ENCODE measurements around the gene SLC30A7. TPM values are rescaled to one million over a fixed set of nuclear protein-coding genes. Genes with fewer than 3 reads are reported as not detected.

Gene SLC30A7
- total RNA-seq, 1 donor from 2014 or later: 56.6 TPM

- Mint-ChIP-seq H3K36me3 (ENCODE audit: low read depth, unreplicated experiment) (peaks cover 26% of the 10 kb centered on the region), H3K4me3 (ENCODE audit: unreplicated experiment) (no peak overlapping the region), H3K27ac (ENCODE audit: unreplicated experiment) (no peak overlapping the region), H3K27me3 (ENCODE audit: low read depth, unreplicated experiment) (no peaks in the 10 kb centered on the region), H3K9me3 (ENCODE audit: unreplicated experiment) (no peaks in the 10 kb centered on the region), H3K4me1 (ENCODE audit: low read depth, unreplicated experiment) (no peaks in the 10 kb centered on the region)
- Histone ChIP-seq H3K4me1 (ENCODE audit: insufficient read depth, low read length) (no peaks in the 10 kb centered on the region), H3K9me3 (ENCODE audit: insufficient read depth, low read depth, low read length) (no peaks in the 10 kb centered on the region), H3K27me3 (ENCODE audit: insufficient read depth, low read length) (no peaks in the 10 kb centered on the region), H3K4me2 (ENCODE audit: low read length) (no peak overlapping the region), H3K36me3 (ENCODE audit: insufficient read depth, low read length) (peaks cover 29% of the 10 kb centered on the region), H4K20me1 (ENCODE audit: insufficient read depth, low read length) (peaks cover 7% of the 10 kb centered on the region), H3K4me3 (ENCODE audit: insufficient read depth, low read depth, low read length) (no peak overlapping the region), H3K9ac (ENCODE audit: low read length) (no peak overlapping the region), H2AFZ (ENCODE audit: low read depth, low read length) (no peak overlapping the region), H3K27ac (ENCODE audit: low read depth, low read length) (no peak overlapping the region), H3K79me2 (ENCODE audit: insufficient read depth, low read length) (peaks cover 4% of the 10 kb centered on the region)
- TF ChIP-seq EZH2 (IDR thresholded peaks at IDR 0.05; ENCODE audit: insufficient read depth, low read length): no peak
- TF ChIP-seq CTCF (IDR thresholded peaks at IDR 0.05; ENCODE audit: insufficient read depth, low read depth, low read length): no peak
- no peak for DNase-seq (ENCODE audit: low read depth)
- no peak for FAIRE-seq
Measured at GRCh38 chr1:100941098-100941527, 45.2 kb downstream of the SLC30A7 start.

- FAIRE-seq: no peak
- H3K9ac ChIP-seq (ENCODE audit: low read length): no peak overlapping the region
- no peak for DNase-seq (ENCODE audit: low read depth)
- Mint-ChIP-seq H3K4me1 (ENCODE audit: low read depth, unreplicated experiment) (no peaks in the 10 kb centered on the region), H3K36me3 (ENCODE audit: low read depth, unreplicated experiment) (peaks cover 26% of the 10 kb centered on the region), H3K27me3 (ENCODE audit: low read depth, unreplicated experiment) (no peaks in the 10 kb centered on the region), H3K27ac (ENCODE audit: unreplicated experiment) (no peak overlapping the region), H3K9me3 (ENCODE audit: unreplicated experiment) (no peaks in the 10 kb centered on the region), H3K4me3 (ENCODE audit: unreplicated experiment) (no peak overlapping the region)
- no peak overlapping the region for H3K4me3 ChIP-seq (ENCODE audit: insufficient read depth, low read depth, low read length)
- H3K79me2 ChIP-seq (ENCODE audit: insufficient read depth, low read length): no peaks in the 10 kb centered on the region
- H3K36me3 ChIP-seq (ENCODE audit: insufficient read depth, low read length): peaks cover 27% of the 10 kb centered on the region
- H2AFZ ChIP-seq (ENCODE audit: low read depth, low read length): no peak overlapping the region
- peaks cover 7% of the 10 kb centered on the region for H4K20me1 ChIP-seq (ENCODE audit: insufficient read depth, low read length)
- no peak overlapping the region for H3K4me2 ChIP-seq (ENCODE audit: low read length)
- TF ChIP-seq CTCF (IDR thresholded peaks at IDR 0.05; ENCODE audit: insufficient read depth, low read depth, low read length): no peak
- no peak for TF ChIP-seq EZH2 (IDR thresholded peaks at IDR 0.05; ENCODE audit: insufficient read depth, low read length)
- no peaks in the 10 kb centered on the region for H3K27me3 ChIP-seq (ENCODE audit: insufficient read depth, low read length)
- no peaks in the 10 kb centered on the region for H3K4me1 ChIP-seq (ENCODE audit: insufficient read depth, low read length)
- H3K27ac ChIP-seq (ENCODE audit: low read depth, low read length): no peak overlapping the region
- H3K9me3 ChIP-seq (ENCODE audit: insufficient read depth, low read depth, low read length): no peaks in the 10 kb centered on the region
Measured at GRCh38 chr1:100941580-100942216, 45.8 kb downstream of the SLC30A7 start.

GRCh38 chr1:100942304-100943046 lies 46.6 kb downstream of the SLC30A7 start:
- Histone ChIP-seq H4K20me1 (ENCODE audit: insufficient read depth, low read length) (peaks cover 7% of the 10 kb centered on the region), H3K9ac (ENCODE audit: low read length) (no peak overlapping the region), H3K4me1 (ENCODE audit: insufficient read depth, low read length) (no peaks in the 10 kb centered on the region), H3K36me3 (ENCODE audit: insufficient read depth, low read length) (peaks cover 22% of the 10 kb centered on the region), H3K27ac (ENCODE audit: low read depth, low read length) (no peak overlapping the region), H3K4me2 (ENCODE audit: low read length) (no peak overlapping the region), H3K9me3 (ENCODE audit: insufficient read depth, low read depth, low read length) (no peaks in the 10 kb centered on the region), H3K4me3 (ENCODE audit: insufficient read depth, low read depth, low read length) (no peak overlapping the region), H2AFZ (ENCODE audit: low read depth, low read length) (no peak overlapping the region), H3K79me2 (ENCODE audit: insufficient read depth, low read length) (peaks cover 4% of the 10 kb centered on the region), H3K27me3 (ENCODE audit: insufficient read depth, low read length) (no peaks in the 10 kb centered on the region)
- Mint-ChIP-seq H3K27ac (ENCODE audit: unreplicated experiment) (no peak overlapping the region), H3K9me3 (ENCODE audit: unreplicated experiment) (no peaks in the 10 kb centered on the region), H3K27me3 (ENCODE audit: low read depth, unreplicated experiment) (no peaks in the 10 kb centered on the region), H3K4me1 (ENCODE audit: low read depth, unreplicated experiment) (no peaks in the 10 kb centered on the region), H3K4me3 (ENCODE audit: unreplicated experiment) (no peak overlapping the region), H3K36me3 (ENCODE audit: low read depth, unreplicated experiment) (peaks cover 27% of the 10 kb centered on the region)
- no peak for FAIRE-seq
- no peak for TF ChIP-seq CTCF (IDR thresholded peaks at IDR 0.05; ENCODE audit: insufficient read depth, low read depth, low read length)
- no peak for TF ChIP-seq EZH2 (IDR thresholded peaks at IDR 0.05; ENCODE audit: insufficient read depth, low read length)
- no peak for DNase-seq (ENCODE audit: low read depth)
